ENCODE results near the gene ANKRD13A. TPM values are rescaled to one million over a fixed set of nuclear protein-coding genes. Genes with fewer than 3 reads are reported as not detected.

The ANKRD13A gene
- total and polyA plus RNA-seq, 2 experiments from 2014 or later = 5.7 to 25.6 TPM

GRCh38 chr12:110033888-110034287 is 34.7 kb downstream of the ANKRD13A start:
- Mint-ChIP-seq H3K27me3 (ENCODE audit: insufficient read depth, low read depth, poor library complexity) (no peaks in the 10 kb centered on the region), H3K36me3 (ENCODE audit: low read depth) (peaks cover 16% of the 10 kb centered on the region; the same call in 2 of the 3 replicates), H3K4me1 (peaks cover 9% of the 10 kb centered on the region; the same call in 2 of the 3 replicates), H3K9me3 (no peaks in the 10 kb centered on the region), H3K27ac (no peak overlapping the region), H3K4me3 (no peak overlapping the region)
- no peak overlapping the region for H3K27ac ChIP-seq (ENCODE audit: low read depth)
- H3K4me1 ChIP-seq (ENCODE audit: insufficient read depth) = no peaks in the 10 kb centered on the region
- no peak overlapping the region for H3K4me3 ChIP-seq
- no peaks in the 10 kb centered on the region for H3K27me3 ChIP-seq (ENCODE audit: insufficient read depth)
- no peak overlapping the region for H3K4me2 ChIP-seq
- DNase-seq (ENCODE audit: low spot score) (no peak), ATAC-seq (no peak)
- TF ChIP-seq CREB1 (CRISPR knock-in tag; IDR thresholded peaks at IDR 0.05; ENCODE audit: low read depth) (no peak), STAT1 (IDR thresholded peaks at IDR 0.05; ENCODE audit: unreplicated experiment) (no peak), ZNF331 (CRISPR knock-in tag; IDR thresholded peaks at IDR 0.05; ENCODE audit: low read depth) (no peak), REST (IDR thresholded peaks at IDR 0.05; ENCODE audit: unreplicated experiment) (no peak), JUNB (IDR thresholded peaks at IDR 0.05; ENCODE audit: unreplicated experiment) (no peak), ETS1 (IDR thresholded peaks at IDR 0.05) (no peak), CTCF (conservative IDR thresholded peaks at IDR 0.05; ENCODE audit: low read depth in 2 of 2) (no peak)
- H3K9me2 ChIP-seq (ENCODE audit: insufficient read depth) = no peaks in the 10 kb centered on the region
- H3K79me2 ChIP-seq (replicated peaks; ENCODE audit: insufficient read depth) = peaks cover 3% of the 10 kb centered on the region; the same call in 1 of the 2 replicates
- no peaks in the 10 kb centered on the region for H3F3A ChIP-seq (replicated peaks; ENCODE audit: low read depth)
- no peaks in the 10 kb centered on the region; the same call in none of the 2 replicates for H3K36me3 ChIP-seq (ENCODE audit: insufficient read depth)
- no peak overlapping the region for H2AFZ ChIP-seq
- H4K20me1 ChIP-seq (replicated peaks; ENCODE audit: insufficient read depth) = no peaks in the 10 kb centered on the region

DNA sequence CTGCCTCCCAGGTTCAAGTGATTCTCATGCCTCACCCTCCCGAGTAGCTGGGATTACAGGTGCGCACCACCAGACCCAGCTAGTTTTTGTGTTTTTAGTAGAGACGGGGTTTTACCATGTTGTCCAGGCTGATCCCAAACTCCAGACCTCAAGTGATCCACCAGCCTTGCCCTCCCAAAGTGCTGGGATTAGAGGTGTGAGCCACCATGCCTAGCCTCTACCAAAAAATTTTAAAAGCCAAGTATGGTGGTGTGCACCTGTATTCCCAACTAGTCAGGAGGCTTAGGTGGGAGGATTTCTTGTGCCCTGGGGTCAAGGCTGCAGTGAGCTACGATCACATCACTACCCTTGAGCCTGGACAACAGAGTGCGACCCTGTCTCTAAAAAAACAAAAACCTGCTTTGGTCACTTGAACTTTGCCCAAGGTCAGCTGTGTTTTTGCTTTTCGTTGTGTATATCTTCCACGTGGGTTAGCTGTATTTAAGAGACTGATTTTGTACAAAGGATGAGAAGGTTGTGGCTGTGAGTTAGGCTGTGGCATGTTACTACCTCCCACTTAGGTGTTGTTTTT is 36.4 kb downstream of the ANKRD13A start:
- H3K4me1 Mint-ChIP-seq = peaks cover 19% of the 10 kb centered on the region
- Histone ChIP-seq H4K20me1 (replicated peaks; ENCODE audit: insufficient read depth) (peaks cover 6% of the 10 kb centered on the region; the same call in 1 of the 2 replicates), H3K36me3 (ENCODE audit: insufficient read depth) (no peaks in the 10 kb centered on the region; the same call in none of the 2 replicates), H3K4me3 (no peak overlapping the region), H3K4me1 (ENCODE audit: insufficient read depth) (peaks cover 7% of the 10 kb centered on the region; the same call in 1 of the 2 replicates), H3K27ac (ENCODE audit: low read depth) (no peak overlapping the region), H2AFZ (no peak overlapping the region), H3K9me2 (ENCODE audit: insufficient read depth) (no peaks in the 10 kb centered on the region), H3F3A (replicated peaks; ENCODE audit: low read depth) (no peaks in the 10 kb centered on the region), H3K4me2 (no peak overlapping the region), H3K79me2 (replicated peaks; ENCODE audit: insufficient read depth) (peaks cover 6% of the 10 kb centered on the region; the same call in 1 of the 2 replicates), H3K27me3 (ENCODE audit: insufficient read depth) (no peaks in the 10 kb centered on the region)
- ATAC-seq = no peak
- no peak for DNase-seq (ENCODE audit: low spot score)
- no peak overlapping the region for H3K4me3 Mint-ChIP-seq
- H3K36me3 Mint-ChIP-seq (ENCODE audit: low read depth) = peaks cover 10% of the 10 kb centered on the region; the same call in 2 of the 3 replicates
- H3K27ac Mint-ChIP-seq = no peak overlapping the region
- no peaks in the 10 kb centered on the region for H3K27me3 Mint-ChIP-seq (ENCODE audit: insufficient read depth, low read depth, poor library complexity)
- no peaks in the 10 kb centered on the region for H3K9me3 Mint-ChIP-seq
- no peak for TF ChIP-seq CTCF (conservative IDR thresholded peaks at IDR 0.05; ENCODE audit: low read depth in 2 of 2)
- TF ChIP-seq REST (IDR thresholded peaks at IDR 0.05; ENCODE audit: unreplicated experiment) = no peak
- no peak for TF ChIP-seq STAT1 (IDR thresholded peaks at IDR 0.05; ENCODE audit: unreplicated experiment)
- no peak for TF ChIP-seq EZH2phosphoT487 (IDR thresholded peaks at IDR 0.05; ENCODE audit: unreplicated experiment)
- no peak for TF ChIP-seq POLR2AphosphoS5 (IDR thresholded peaks at IDR 0.05; ENCODE audit: low read depth)
- no peak for TF ChIP-seq JUNB (IDR thresholded peaks at IDR 0.05; ENCODE audit: unreplicated experiment)
- TF ChIP-seq CREB1 (CRISPR knock-in tag; IDR thresholded peaks at IDR 0.05; ENCODE audit: low read depth) = no peak
- no peak for TF ChIP-seq ZNF114 (CRISPR knock-in tag; IDR thresholded peaks at IDR 0.05)

Measured in GM23338 (cell line).